Measurements from ENCODE around the gene MSRB3. TPM values are rescaled to one million over a fixed set of nuclear protein-coding genes. Genes with fewer than 3 reads are reported as not detected.

Gene MSRB3
- polyA plus RNA-seq, 1 donor from 2014 or later, result 0.19 TPM

DNA sequence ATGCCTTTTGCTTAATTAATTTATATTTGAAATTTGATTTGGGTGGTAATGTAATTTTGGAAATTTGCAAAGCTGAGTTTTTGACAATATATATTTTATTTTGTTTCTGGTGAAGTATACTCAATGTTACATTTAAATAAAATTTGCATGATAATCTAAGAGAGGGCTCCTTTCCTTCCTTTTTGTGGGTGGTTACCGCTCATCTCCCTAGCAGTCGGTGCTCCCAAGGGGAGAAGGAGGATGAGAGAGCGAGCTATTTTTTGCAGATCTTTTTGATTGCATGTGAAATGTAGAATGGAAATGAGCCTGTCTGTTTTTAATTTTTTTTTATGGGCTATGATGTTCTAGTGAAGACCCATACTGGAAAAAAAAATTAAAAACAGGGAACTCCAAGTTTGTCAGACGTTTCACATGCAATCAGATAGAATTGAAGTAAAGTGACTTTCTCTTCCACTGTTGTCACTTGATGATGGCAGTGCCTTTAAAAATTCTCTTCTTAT, 39.8 kb downstream of the MSRB3 start:
- no peaks in the 10 kb centered on the region for H3K9me3 ChIP-seq (ENCODE audit: low read length)
- TF ChIP-seq EZH2 (IDR thresholded peaks at IDR 0.05; ENCODE audit: borderline replicate concordance, insufficient read depth, low read length, poor library complexity, severe bottlenecking) (no peak), POLR2AphosphoS5 (IDR thresholded peaks at IDR 0.05) (no peak), RAD21 (conservative IDR thresholded peaks at IDR 0.05) (no peak), MXI1 (conservative IDR thresholded peaks at IDR 0.05; ENCODE audit: poor library complexity, severe bottlenecking) (no peak), TAF1 (IDR thresholded peaks at IDR 0.05; ENCODE audit: low read depth) (no peak), SMC3 (conservative IDR thresholded peaks at IDR 0.05; ENCODE audit: poor library complexity) (no peak), EP300 (conservative IDR thresholded peaks at IDR 0.05; ENCODE audit: poor library complexity, severe bottlenecking) (no peak)
- TF ChIP-seq, protein P1, sequence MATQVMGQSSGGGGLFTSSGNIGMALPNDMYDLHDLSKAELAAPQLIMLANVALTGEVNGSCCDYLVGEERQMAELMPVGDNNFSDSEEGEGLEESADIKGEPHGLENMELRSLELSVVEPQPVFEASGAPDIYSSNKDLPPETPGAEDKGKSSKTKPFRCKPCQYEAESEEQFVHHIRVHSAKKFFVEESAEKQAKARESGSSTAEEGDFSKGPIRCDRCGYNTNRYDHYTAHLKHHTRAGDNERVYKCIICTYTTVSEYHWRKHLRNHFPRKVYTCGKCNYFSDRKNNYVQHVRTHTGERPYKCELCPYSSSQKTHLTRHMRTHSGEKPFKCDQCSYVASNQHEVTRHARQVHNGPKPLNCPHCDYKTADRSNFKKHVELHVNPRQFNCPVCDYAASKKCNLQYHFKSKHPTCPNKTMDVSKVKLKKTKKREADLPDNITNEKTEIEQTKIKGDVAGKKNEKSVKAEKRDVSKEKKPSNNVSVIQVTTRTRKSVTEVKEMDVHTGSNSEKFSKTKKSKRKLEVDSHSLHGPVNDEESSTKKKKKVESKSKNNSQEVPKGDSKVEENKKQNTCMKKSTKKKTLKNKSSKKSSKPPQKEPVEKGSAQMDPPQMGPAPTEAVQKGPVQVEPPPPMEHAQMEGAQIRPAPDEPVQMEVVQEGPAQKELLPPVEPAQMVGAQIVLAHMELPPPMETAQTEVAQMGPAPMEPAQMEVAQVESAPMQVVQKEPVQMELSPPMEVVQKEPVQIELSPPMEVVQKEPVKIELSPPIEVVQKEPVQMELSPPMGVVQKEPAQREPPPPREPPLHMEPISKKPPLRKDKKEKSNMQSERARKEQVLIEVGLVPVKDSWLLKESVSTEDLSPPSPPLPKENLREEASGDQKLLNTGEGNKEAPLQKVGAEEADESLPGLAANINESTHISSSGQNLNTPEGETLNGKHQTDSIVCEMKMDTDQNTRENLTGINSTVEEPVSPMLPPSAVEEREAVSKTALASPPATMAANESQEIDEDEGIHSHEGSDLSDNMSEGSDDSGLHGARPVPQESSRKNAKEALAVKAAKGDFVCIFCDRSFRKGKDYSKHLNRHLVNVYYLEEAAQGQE (IDR thresholded peaks at IDR 0.05; ENCODE audit: borderline replicate concordance), result no peak
- TF ChIP-seq, protein P2, sequence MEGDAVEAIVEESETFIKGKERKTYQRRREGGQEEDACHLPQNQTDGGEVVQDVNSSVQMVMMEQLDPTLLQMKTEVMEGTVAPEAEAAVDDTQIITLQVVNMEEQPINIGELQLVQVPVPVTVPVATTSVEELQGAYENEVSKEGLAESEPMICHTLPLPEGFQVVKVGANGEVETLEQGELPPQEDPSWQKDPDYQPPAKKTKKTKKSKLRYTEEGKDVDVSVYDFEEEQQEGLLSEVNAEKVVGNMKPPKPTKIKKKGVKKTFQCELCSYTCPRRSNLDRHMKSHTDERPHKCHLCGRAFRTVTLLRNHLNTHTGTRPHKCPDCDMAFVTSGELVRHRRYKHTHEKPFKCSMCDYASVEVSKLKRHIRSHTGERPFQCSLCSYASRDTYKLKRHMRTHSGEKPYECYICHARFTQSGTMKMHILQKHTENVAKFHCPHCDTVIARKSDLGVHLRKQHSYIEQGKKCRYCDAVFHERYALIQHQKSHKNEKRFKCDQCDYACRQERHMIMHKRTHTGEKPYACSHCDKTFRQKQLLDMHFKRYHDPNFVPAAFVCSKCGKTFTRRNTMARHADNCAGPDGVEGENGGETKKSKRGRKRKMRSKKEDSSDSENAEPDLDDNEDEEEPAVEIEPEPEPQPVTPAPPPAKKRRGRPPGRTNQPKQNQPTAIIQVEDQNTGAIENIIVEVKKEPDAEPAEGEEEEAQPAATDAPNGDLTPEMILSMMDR (IDR thresholded peaks at IDR 0.05; ENCODE audit: poor library complexity, severe bottlenecking), result no peak
- H3K27me3 ChIP-seq (ENCODE audit: insufficient read depth, low read depth, low read length), result no peaks in the 10 kb centered on the region
- no peaks in the 10 kb centered on the region for H3K36me3 ChIP-seq (ENCODE audit: insufficient read depth, low read length)
- no peaks in the 10 kb centered on the region for H3K9me2 ChIP-seq (ENCODE audit: insufficient read depth, low read length)
- no peak overlapping the region for H3K9ac ChIP-seq (ENCODE audit: low read length)
- H3F3A ChIP-seq (ENCODE audit: insufficient read depth, low read length, poor library complexity, severe bottlenecking), result no peaks in the 10 kb centered on the region
- H3K4me3 ChIP-seq (ENCODE audit: low read length), result no peak overlapping the region
- no peak overlapping the region for H3K27ac ChIP-seq (ENCODE audit: low read length)
- no peak overlapping the region for H3K4me2 ChIP-seq (ENCODE audit: low read length)
- H3K79me2 ChIP-seq (replicated peaks; ENCODE audit: insufficient read depth, low read length), result no peaks in the 10 kb centered on the region
- H4K20me1 ChIP-seq (ENCODE audit: insufficient read depth), result no peaks in the 10 kb centered on the region
- H2AFZ ChIP-seq (ENCODE audit: low read depth, low read length), result no peak overlapping the region

DNA sequence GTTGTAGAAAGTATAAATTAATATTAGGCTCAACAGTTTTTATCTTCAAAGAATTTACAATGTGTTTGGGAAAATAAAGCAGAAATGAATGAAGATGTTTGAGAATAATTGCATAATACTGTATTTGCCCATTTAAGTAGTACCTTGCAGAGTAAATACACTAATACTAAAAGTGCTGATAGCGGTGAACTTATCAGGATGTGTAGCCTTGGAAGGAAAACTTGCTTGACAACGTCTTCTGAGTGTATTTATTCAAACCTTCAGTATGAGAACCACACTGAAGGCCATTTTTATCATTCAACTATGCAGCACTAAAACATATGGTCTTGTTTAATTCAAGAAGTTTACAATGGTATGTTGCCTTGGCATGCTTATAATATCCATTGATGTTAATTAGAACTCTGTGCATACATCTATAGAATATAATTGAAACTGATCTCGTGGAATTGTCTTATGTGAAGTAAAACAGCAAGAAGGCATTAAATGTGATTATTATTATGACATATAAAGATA, 41.3 kb downstream of the MSRB3 start:
- Histone ChIP-seq H3K4me3 (ENCODE audit: low read length) (no peak overlapping the region), H4K20me1 (ENCODE audit: insufficient read depth) (no peaks in the 10 kb centered on the region), H3K9me3 (ENCODE audit: low read length) (no peaks in the 10 kb centered on the region), H3F3A (ENCODE audit: insufficient read depth, low read length, poor library complexity, severe bottlenecking) (no peaks in the 10 kb centered on the region), H3K79me2 (replicated peaks; ENCODE audit: insufficient read depth, low read length) (no peaks in the 10 kb centered on the region), H3K36me3 (ENCODE audit: insufficient read depth, low read length) (no peaks in the 10 kb centered on the region), H2AFZ (ENCODE audit: low read depth, low read length) (no peak overlapping the region), H3K9ac (ENCODE audit: low read length) (no peak overlapping the region), H3K27ac (ENCODE audit: low read length) (no peak overlapping the region), H3K27me3 (ENCODE audit: insufficient read depth, low read depth, low read length) (no peaks in the 10 kb centered on the region), H3K4me2 (ENCODE audit: low read length) (no peak overlapping the region), H3K9me2 (ENCODE audit: insufficient read depth, low read length) (no peaks in the 10 kb centered on the region)
- TF ChIP-seq SMC3 (conservative IDR thresholded peaks at IDR 0.05; ENCODE audit: poor library complexity) (no peak), MXI1 (conservative IDR thresholded peaks at IDR 0.05; ENCODE audit: poor library complexity, severe bottlenecking) (no peak), POLR2AphosphoS5 (IDR thresholded peaks at IDR 0.05) (no peak), RAD21 (conservative IDR thresholded peaks at IDR 0.05) (no peak)
- TF ChIP-seq, protein P1 (IDR thresholded peaks at IDR 0.05; ENCODE audit: borderline replicate concordance), result no peak
